Kidney (tissue), 14 donors: ENCODE data around the gene FBXO24. TPM values are rescaled to one million over a fixed set of nuclear protein-coding genes. Genes with fewer than 3 reads are reported as not detected.

Source experiments
- DNase-seq, 5 donors: peaks; one replicate each; pipeline ENCODE4 v3.0.0-alpha.2; 2013 to 2020
- FAIRE-seq: peaks from 2 replicates; lab custom pipeline; 2012; peaks lifted over from hg19 to GRCh38; lab: Jason Lieb, UNC
- H3K27ac ChIP-seq, 2 donors: one replicate each; pipeline ENCODE4 v1.7.0; 2013; ENCODE audit warnings: low read depth in 2 of 2, low read length in 2 of 2, inconsistent platforms in 1 of 2
- H3K27me3 ChIP-seq: one replicate; pipeline ENCODE4 v1.7.1; 2013; ENCODE audit warnings: low read length, inconsistent platforms; ENCODE audit not compliant: control insufficient read depth, insufficient read depth
- H3K36me3 ChIP-seq, 3 donors: one replicate each; pipeline versions ENCODE4 v1.7.0 to v1.7.1; 2013; ENCODE audit warnings: low read length in 3 of 3, control low read depth in 1 of 3, inconsistent platforms in 1 of 3; ENCODE audit not compliant: insufficient read depth in 3 of 3, control insufficient read depth in 2 of 3
- H3K4me1 ChIP-seq, 3 donors: one replicate each; pipeline versions ENCODE4 v1.7.0 to v1.7.1; 2013; ENCODE audit warnings: low read length in 3 of 3, inconsistent platforms in 1 of 3, low read depth in 1 of 3; ENCODE audit not compliant: control insufficient read depth in 2 of 3, insufficient read depth in 2 of 3
- H3K4me3 ChIP-seq, 3 donors: one replicate each; pipeline versions ENCODE4 v1.7.0 to v1.8.1; 2013; ENCODE audit warnings: low read length in 3 of 3, control low read depth in 1 of 3, inconsistent platforms in 1 of 3
- H3K9ac ChIP-seq, 3 donors: one replicate each; pipeline versions ENCODE4 v1.7.0 to v1.7.1; 2013; ENCODE audit warnings: low read length in 3 of 3, control low read depth in 1 of 3, inconsistent platforms in 1 of 3
- H3K9me3 ChIP-seq, 3 donors: one replicate each; pipeline versions ENCODE4 v1.7.0 to v1.7.1; 2013; ENCODE audit warnings: low read length in 3 of 3, control low read depth in 1 of 3, inconsistent platforms in 1 of 3; ENCODE audit not compliant: control insufficient read depth in 2 of 3, insufficient read depth in 1 of 3
- CTCF ChIP-seq: IDR thresholded peaks from 3 replicates; pipeline ENCODE4 v1.5.1; 2012; ENCODE audit warnings: mild to moderate bottlenecking, moderate library complexity, borderline replicate concordance; ENCODE audit not compliant: insufficient read depth; ENCODE audit errors: extremely low read depth
- intact Hi-C: fragments of 100-400 bp; cut with DNase I; formaldehyde crosslinking; loops from one replicate; pipeline ENCODE4 v1.11.1; 2022
- polyA plus RNA-seq: library from polyadenylated mRNA; stranded (reverse); fragments of 350-450 nt; fragmentation: Illumina TruSeq; extraction: RNeasy Lipid Tissue Mini Kit (QIAGEN cat#74804); gene quantifications from one replicate; pipeline ENCODE4 v1.2.3, GENCODE V29; 2014; ENCODE audit warnings: low read depth, low replicate concordance; ENCODE audit not compliant: insufficient read depth
- total RNA-seq: library from RNA; stranded (reverse); fragmentation: NEBNext Ultra II Directional; extraction: Animal tissue kit (Norgen Biotek cat#: 25700); gene quantifications from one replicate; pipeline ENCODE4 v1.2.1, GENCODE V29; 2021
- donor health status: control.
- donor health status: control.
- donor health status: control.
- donor health status: control.
- donor health status: control.
- donor health status: DM: yes; HTN: yes; CAD: no.
- donor health status: Normal renal cell carcinoma (clear cell type).

FBXO24 gene
- total and polyA plus RNA-seq, 2 donors from 2014 or later: 0.60 to 0.95 TPM

GRCh38 chr7:100589341-100589947 lies 3.3 kb downstream of the FBXO24 start:
- intact Hi-C loops: no loop called here
- no peak for TF ChIP-seq CTCF
- no peaks in the 10 kb centered on the region for H3K9me3 ChIP-seq
- H3K4me3 ChIP-seq: peak overlapping the region in 1 of 3 donors; percentile 33
- H3K27ac ChIP-seq: no peak overlapping the region
- H3K4me1 ChIP-seq: peaks cover 0 to 13% (median 7%) of the 10 kb centered on the region in 3 donors
- H3K27me3 ChIP-seq: no peaks in the 10 kb centered on the region
- FAIRE-seq (no peak), DNase-seq (peak in 3 of 5 donors; percentile 60 to 68 (median 65))
- no peaks in the 10 kb centered on the region for H3K36me3 ChIP-seq
- no peak overlapping the region for H3K9ac ChIP-seq

- Histone ChIP-seq H3K4me1 (peaks cover 0 to 6% (median 0%) of the 10 kb centered on the region in 3 donors), H3K9me3 (no peaks in the 10 kb centered on the region), H3K4me3 (peak overlapping the region in 2 of 3 donors; percentile 32 to 33), H3K36me3 (no peaks in the 10 kb centered on the region), H3K27ac (peak overlapping the region in 1 of 2 donors; percentile 37), H3K9ac (no peak overlapping the region), H3K27me3 (no peaks in the 10 kb centered on the region)
- intact Hi-C loops: no loop called here
- no peak for TF ChIP-seq CTCF
- FAIRE-seq (no peak), DNase-seq (peak in 3 of 5 donors; percentile 65 to 86 (median 85))
Observed at GRCh38 chr7:100590077-100590737, 4.1 kb downstream of the FBXO24 start.

GRCh38 chr7:100591596-100591995 lies 5.5 kb downstream of the FBXO24 start:
- peaks cover 0 to 3% (median 0%) of the 10 kb centered on the region in 3 donors for H3K4me1 ChIP-seq
- H3K4me3 ChIP-seq: no peak overlapping the region
- no peak for DNase-seq
- no peak overlapping the region for H3K9ac ChIP-seq
- no peaks in the 10 kb centered on the region for H3K9me3 ChIP-seq
- no peak for TF ChIP-seq CTCF
- no peak overlapping the region for H3K27ac ChIP-seq
- no peak for FAIRE-seq
- intact Hi-C loops: no loop called here
- no peaks in the 10 kb centered on the region for H3K36me3 ChIP-seq
- no peaks in the 10 kb centered on the region for H3K27me3 ChIP-seq
